T-helper 2 cell treated with Interferon-gamma antibody and Interleukin-4, amounts not matched to agents 5 μg/mL and 100 μg/mL, for 36 hours (primary cell): ENCODE data around the gene GNAT1.

Experiments
- DNase-seq: peaks from one replicate; pipeline ENCODE4 v3.0.0; 2021; ENCODE audit warnings: low spot score
- H3K27ac Mint-ChIP-seq: one replicate; pipeline ENCODE4 v1.8.0; 2021; ENCODE audit warnings: mild to moderate bottlenecking, mixed read lengths
- H3K27me3 Mint-ChIP-seq: one replicate; pipeline ENCODE4 v1.8.0; 2021; ENCODE audit warnings: low read depth, mixed read lengths
- H3K36me3 Mint-ChIP-seq: one replicate; pipeline ENCODE4 v1.8.0; 2021; ENCODE audit warnings: low read depth, mixed read lengths
- H3K4me1 Mint-ChIP-seq: one replicate; pipeline ENCODE4 v1.8.0; 2021; ENCODE audit warnings: low read depth, mixed read lengths
- H3K4me3 Mint-ChIP-seq: one replicate; pipeline ENCODE4 v1.8.0; 2022; ENCODE audit warnings: mild to moderate bottlenecking, moderate library complexity, mixed read lengths
- H3K9me3 Mint-ChIP-seq: one replicate; pipeline ENCODE4 v1.8.0; 2021; ENCODE audit warnings: mixed read lengths

Gene GNAT1

DNA sequence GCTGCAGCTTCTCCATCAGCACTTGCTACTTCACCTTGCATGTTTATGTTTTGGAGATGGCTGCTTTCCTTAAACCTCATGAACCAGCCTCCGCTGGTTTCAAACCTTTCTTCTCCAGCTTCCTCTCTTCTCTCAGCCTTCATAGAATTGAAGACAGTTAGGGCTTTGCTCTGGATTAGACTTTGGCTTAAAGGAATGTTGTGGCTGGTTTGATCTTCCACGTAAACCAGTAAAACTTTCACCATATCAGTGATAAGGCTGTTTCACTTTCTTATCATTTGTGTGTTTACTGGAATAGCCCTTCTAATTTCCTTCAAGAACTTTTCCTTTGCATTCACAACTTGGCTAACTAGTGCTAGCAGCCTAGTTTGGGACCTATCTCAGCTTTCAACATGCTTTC lies 11.7 kb upstream of the GNAT1 start:
- Mint-ChIP-seq H3K9me3 (no peaks in the 10 kb centered on the region), H3K4me1 (no peaks in the 10 kb centered on the region), H3K27ac (no peak overlapping the region), H3K27me3 (no peaks in the 10 kb centered on the region), H3K36me3 (no peaks in the 10 kb centered on the region), H3K4me3 (no peak overlapping the region)
- no peak for DNase-seq

DNA sequence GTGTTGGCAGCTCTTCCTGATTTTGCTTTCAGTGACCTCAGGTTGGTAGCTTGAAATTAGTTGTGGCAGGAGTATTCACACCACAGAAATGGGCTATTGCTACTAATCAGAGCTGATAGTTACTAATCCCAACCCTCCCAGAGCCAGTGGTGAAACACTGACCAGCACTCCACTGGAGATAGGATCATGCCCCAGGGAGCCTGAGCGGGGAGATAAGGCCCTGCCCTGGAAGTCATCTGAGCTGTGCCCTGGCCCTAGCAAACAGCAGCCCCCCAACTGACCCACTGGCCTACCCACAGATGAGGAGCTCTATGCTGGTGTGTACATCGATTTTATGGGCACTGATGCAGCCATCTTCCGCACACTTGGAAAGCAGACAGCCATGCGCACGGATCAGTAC lies 9.4 kb upstream of the GNAT1 start:
- Mint-ChIP-seq H3K4me3 (no peak overlapping the region), H3K4me1 (no peaks in the 10 kb centered on the region), H3K9me3 (no peaks in the 10 kb centered on the region), H3K27ac (no peak overlapping the region), H3K36me3 (no peaks in the 10 kb centered on the region), H3K27me3 (no peaks in the 10 kb centered on the region)
- no peak for DNase-seq

DNA sequence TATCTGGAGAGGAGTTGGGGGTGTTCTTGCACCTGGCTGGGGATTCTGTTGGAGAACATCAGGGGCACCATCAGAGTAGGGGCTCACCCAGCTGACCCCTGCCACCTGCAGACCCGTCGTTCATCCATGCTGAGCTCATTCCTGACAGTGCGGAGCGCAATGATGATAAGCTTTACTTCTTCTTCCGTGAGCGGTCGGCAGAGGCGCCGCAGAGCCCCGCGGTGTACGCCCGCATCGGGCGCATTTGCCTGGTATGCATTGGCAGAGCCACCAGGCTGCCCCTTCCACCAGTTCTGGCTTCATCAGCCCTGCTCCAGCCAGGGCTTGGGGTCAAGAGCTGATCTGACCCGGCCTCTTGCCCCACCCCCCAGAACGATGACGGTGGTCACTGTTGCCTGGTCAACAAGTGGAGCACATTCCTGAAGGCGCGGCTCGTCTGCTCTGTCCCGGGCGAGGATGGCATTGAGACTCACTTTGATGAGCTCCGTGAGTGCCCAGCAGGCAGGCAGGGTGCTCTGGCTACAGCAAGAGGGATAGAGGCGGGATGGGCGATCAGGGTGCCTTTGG lies 8.8 kb upstream of the GNAT1 start:
- no peaks in the 10 kb centered on the region for H3K9me3 Mint-ChIP-seq
- no peak overlapping the region for H3K27ac Mint-ChIP-seq
- H3K36me3 Mint-ChIP-seq: no peaks in the 10 kb centered on the region
- H3K4me1 Mint-ChIP-seq: no peaks in the 10 kb centered on the region
- H3K4me3 Mint-ChIP-seq: no peak overlapping the region
- DNase-seq: no peak
- H3K27me3 Mint-ChIP-seq: no peaks in the 10 kb centered on the region

DNA sequence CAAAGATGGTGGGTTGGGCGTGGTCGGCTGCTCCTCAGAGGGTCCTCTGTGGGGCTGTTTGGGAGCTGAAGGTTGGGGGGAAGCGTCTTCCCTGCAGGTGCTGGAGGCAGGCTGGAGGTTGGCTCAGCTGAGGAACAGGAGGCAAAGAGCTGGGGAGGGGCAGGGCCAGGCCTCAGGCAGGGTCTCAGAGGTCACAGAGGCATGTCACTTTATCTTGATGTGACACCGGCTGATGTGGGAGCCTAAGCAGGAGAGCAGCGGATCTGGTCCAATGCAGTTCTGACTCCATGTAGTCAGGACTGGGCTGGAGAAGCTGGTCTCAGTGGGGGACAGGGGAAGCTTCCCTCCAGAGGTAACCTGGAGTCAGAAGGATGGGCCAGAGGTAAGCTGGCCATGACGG lies 7.7 kb upstream of the GNAT1 start:
- no peak overlapping the region for H3K4me3 Mint-ChIP-seq
- H3K27ac Mint-ChIP-seq: no peak overlapping the region
- H3K27me3 Mint-ChIP-seq: no peaks in the 10 kb centered on the region
- DNase-seq: no peak
- H3K36me3 Mint-ChIP-seq: no peaks in the 10 kb centered on the region
- H3K9me3 Mint-ChIP-seq: no peaks in the 10 kb centered on the region
- no peaks in the 10 kb centered on the region for H3K4me1 Mint-ChIP-seq

DNA sequence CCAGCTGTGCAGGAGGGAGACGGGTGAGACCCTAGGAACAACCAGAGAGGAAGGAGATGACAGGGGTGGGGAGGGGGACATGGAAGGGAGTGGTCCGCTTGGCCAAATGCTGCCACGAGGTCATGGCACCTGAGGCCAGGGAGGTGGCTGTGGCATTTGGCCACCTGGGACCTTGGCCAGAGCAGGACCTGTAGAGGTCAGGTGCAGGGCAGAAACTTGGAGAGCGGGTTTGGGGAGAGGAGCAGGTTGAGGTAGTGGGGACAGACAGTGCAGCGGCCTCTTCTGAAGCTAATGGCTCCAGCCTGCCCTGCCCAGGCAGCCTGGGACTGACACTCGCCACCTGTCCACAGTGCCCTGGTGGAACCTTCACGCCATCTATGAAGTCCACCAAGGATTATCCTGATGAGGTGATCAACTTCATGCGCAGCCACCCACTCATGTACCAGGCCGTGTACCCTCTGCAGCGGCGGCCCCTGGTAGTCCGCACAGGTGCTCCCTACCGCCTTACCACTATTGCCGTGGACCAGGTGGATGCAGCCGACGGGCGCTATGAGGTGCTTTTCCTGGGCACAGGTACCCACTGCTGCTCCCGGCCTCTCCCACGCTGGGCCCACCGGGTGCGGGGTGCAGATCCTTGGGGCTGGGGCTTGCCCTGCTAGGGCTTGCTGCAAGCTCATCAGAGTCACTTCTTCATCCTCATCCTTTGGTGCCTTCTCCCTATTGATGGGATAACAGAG lies 7.0 kb upstream of the GNAT1 start:
- H3K27me3 Mint-ChIP-seq: no peaks in the 10 kb centered on the region

DNA sequence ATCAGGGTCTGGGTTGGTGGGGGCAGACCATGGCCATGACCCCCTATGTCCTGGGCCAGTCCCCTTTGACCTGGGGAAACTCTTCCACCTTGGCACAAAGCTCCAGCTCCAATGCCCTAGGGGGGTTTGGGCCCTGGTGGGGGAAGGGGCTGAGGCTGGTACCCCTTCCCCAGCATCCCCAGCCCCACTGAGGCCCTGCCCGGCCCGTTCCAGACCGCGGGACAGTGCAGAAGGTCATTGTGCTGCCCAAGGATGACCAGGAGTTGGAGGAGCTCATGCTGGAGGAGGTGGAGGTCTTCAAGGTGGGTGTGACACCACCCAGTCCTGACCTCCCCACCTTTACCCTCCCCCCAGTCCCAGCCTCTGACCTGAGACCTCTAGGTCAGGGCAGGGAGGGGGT lies 6.2 kb upstream of the GNAT1 start:
- no peak overlapping the region for H3K27ac Mint-ChIP-seq
- no peaks in the 10 kb centered on the region for H3K27me3 Mint-ChIP-seq
- H3K4me3 Mint-ChIP-seq: no peak overlapping the region
- H3K36me3 Mint-ChIP-seq: no peaks in the 10 kb centered on the region
- no peaks in the 10 kb centered on the region for H3K9me3 Mint-ChIP-seq
- no peak for DNase-seq
- H3K4me1 Mint-ChIP-seq: no peaks in the 10 kb centered on the region

More for the DNA sequence above, 7.0 kb upstream of the GNAT1 start:
- Mint-ChIP-seq H3K9me3 (no peaks in the 10 kb centered on the region), H3K4me3 (no peak overlapping the region), H3K36me3 (no peaks in the 10 kb centered on the region), H3K27ac (no peak overlapping the region), H3K4me1 (no peaks in the 10 kb centered on the region)
- no peak for DNase-seq

DNA sequence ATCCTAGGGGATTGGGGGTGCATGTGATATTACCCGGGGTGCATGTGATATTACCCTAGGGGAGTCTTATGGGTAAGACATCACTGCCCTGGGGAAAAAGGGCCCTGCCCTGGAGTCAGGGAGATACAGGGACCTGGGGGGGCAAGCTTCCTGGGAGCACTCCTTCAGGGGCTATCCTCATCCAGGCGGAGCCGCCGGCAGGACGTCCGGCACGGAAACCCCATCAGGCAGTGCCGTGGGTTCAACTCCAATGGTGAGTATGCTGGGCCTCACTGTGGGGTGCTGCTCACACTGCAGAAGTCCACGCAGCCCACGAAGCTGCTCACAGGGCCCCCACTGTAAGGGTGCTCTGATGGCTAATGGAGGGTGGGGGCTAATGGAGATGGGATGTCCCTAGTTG lies 5.3 kb upstream of the GNAT1 start:
- no peaks in the 10 kb centered on the region for H3K4me1 Mint-ChIP-seq
- H3K4me3 Mint-ChIP-seq: no peak overlapping the region
- H3K36me3 Mint-ChIP-seq: no peaks in the 10 kb centered on the region
- no peaks in the 10 kb centered on the region for H3K27me3 Mint-ChIP-seq
- no peak overlapping the region for H3K27ac Mint-ChIP-seq
- no peak for DNase-seq
- no peaks in the 10 kb centered on the region for H3K9me3 Mint-ChIP-seq

DNA sequence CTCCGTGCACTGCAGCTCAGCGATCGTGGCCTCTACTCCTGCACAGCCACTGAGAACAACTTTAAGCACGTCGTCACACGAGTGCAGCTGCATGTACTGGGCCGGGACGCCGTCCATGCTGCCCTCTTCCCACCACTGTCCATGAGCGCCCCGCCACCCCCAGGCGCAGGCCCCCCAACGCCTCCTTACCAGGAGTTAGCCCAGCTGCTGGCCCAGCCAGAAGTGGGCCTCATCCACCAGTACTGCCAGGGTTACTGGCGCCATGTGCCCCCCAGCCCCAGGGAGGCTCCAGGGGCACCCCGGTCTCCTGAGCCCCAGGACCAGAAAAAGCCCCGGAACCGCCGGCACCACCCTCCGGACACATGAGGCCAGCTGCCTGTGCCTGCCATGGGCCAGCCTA lies 3.7 kb upstream of the GNAT1 start:
- no peak overlapping the region for H3K4me3 Mint-ChIP-seq

DNA sequence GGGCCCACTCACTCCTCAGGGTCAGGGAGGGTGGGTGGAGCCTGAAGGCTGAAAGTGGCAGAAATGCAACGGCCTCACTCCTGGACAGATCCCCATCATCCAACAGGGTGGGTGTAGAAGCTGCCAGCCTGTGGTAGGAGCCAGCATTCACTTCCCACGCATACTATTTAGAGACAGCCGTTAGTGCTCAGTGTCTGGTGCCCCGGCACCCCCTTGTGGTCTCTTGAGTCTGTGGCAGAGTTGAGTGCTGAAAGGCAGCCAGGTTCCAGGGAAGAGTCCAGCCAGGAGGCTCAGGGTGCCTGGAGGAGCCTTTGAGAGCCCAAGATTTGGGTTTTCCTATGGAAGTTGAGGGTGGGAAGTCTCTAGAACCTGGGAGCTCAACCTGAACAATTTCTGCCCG lies 2.1 kb upstream of the GNAT1 start:
- Mint-ChIP-seq H3K27me3 (peaks cover 3% of the 10 kb centered on the region), H3K9me3 (no peaks in the 10 kb centered on the region), H3K36me3 (no peaks in the 10 kb centered on the region), H3K27ac (no peak overlapping the region), H3K4me3 (no peak overlapping the region), H3K4me1 (peaks cover 2% of the 10 kb centered on the region)
- no peak for DNase-seq

More for the DNA sequence above, 3.7 kb upstream of the GNAT1 start:
- Mint-ChIP-seq H3K9me3 (no peaks in the 10 kb centered on the region), H3K4me1 (peaks cover 1% of the 10 kb centered on the region), H3K36me3 (no peaks in the 10 kb centered on the region), H3K27me3 (peaks cover 2% of the 10 kb centered on the region), H3K27ac (no peak overlapping the region)
- DNase-seq: no peak

DNA sequence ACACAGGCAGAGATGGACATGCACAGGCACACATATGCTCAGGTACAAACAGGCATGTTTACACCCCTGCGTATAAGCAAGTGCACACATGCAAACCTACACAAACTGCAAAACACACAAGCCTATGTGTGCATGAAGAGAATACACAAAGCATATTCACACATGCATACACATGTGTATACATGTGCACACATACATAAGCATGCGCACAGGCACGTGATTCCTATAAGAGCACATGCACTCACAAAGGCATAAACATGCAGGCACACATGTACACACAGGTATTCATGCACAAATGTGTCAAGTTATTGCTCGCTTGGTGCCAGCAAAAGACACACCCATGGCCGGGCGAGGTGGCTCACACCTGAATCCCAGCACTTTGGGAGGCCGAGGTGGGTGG lies 1.4 kb upstream of the GNAT1 start:
- peaks cover 9% of the 10 kb centered on the region for H3K27me3 Mint-ChIP-seq
- H3K9me3 Mint-ChIP-seq: no peaks in the 10 kb centered on the region
- peaks cover 7% of the 10 kb centered on the region for H3K4me1 Mint-ChIP-seq
- no peak overlapping the region for H3K4me3 Mint-ChIP-seq
- no peak for DNase-seq
- no peak overlapping the region for H3K27ac Mint-ChIP-seq
- no peaks in the 10 kb centered on the region for H3K36me3 Mint-ChIP-seq

DNA sequence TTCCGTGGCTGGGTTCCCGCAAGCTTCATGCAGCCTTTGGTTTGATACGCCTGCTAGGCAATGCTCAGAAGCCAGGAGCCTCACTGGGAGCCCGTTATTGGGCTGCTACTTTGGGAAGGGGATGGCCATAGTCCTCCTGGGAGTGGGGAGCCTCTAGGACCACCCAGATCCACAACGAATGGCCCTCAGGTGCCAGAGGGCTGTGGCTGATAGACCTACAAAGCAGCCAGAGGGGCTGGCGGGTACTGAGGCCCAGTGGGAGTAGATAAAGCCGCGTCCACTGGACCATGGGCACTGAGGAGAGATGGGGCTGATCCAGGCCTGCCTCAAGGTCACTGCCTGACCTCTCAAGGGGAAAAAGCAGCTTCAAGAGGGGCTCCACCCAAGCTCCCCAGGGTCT lies 714 bp downstream of the GNAT1 start:
- Mint-ChIP-seq H3K27ac (no peak overlapping the region), H3K9me3 (no peaks in the 10 kb centered on the region), H3K4me3 (no peak overlapping the region), H3K36me3 (no peaks in the 10 kb centered on the region), H3K27me3 (peaks cover 16% of the 10 kb centered on the region), H3K4me1 (peaks cover 7% of the 10 kb centered on the region)
- DNase-seq: no peak

DNA sequence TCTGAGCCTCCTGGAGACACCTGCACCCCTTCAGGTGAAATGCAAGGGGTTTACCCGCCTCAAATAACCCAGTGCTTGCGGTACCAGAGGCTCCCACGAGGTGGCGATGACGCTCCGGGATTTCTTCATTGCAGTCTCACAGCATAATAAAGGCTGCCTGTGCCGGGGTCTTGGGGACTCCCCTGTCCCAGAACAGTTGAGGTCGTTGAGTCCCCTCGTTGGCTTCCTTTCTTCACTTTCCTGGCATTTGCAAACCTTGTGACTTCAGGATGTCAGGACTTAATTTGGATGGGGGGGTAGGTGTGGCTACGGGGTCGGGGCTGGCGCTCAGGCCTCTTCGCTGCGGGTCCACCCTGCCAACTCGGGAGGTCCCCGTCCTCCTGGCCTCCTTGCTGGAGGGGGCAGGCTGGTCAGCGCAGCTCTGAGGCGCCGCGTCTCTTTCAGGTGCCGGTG lies 1.3 kb downstream of the GNAT1 start:
- Mint-ChIP-seq H3K4me3 (no peak overlapping the region), H3K27ac (peak overlapping the region; percentile 49), H3K36me3 (no peaks in the 10 kb centered on the region), H3K27me3 (peaks cover 20% of the 10 kb centered on the region), H3K9me3 (no peaks in the 10 kb centered on the region), H3K4me1 (peaks cover 7% of the 10 kb centered on the region)
- DNase-seq: peak; percentile 66

DNA sequence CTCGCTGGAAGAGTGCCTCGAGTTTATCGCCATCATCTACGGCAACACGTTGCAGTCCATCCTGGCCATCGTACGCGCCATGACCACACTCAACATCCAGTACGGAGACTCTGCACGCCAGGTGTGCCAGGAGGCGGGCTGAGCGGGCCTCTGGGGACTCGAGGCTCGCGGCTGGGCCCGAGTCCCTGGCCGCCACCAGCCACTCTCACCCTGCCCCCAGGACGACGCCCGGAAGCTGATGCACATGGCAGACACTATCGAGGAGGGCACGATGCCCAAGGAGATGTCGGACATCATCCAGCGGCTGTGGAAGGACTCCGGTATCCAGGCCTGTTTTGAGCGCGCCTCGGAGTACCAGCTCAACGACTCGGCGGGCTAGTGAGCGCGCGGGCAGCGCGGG lies 1.9 kb downstream of the GNAT1 start:
- no peak for DNase-seq
- Mint-ChIP-seq H3K4me3 (no peak overlapping the region), H3K36me3 (no peaks in the 10 kb centered on the region), H3K27me3 (peaks cover 20% of the 10 kb centered on the region), H3K4me1 (peaks cover 7% of the 10 kb centered on the region), H3K9me3 (no peaks in the 10 kb centered on the region), H3K27ac (no peak overlapping the region)

DNA sequence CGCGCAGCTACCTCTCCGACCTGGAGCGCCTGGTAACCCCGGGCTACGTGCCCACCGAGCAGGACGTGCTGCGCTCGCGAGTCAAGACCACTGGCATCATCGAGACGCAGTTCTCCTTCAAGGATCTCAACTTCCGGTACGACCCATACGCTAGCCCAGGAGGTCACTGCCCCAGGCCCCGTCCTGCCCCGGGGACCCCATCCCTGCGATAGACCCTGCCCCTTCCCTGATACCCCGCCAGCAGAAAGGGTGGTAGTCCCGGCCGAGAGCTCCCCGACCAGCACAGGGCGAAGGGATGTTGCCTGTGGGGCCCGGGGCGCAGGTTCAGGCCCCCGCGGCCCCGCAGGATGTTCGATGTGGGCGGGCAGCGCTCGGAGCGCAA lies 2.3 kb downstream of the GNAT1 start:
- Mint-ChIP-seq H3K4me3 (no peak overlapping the region), H3K9me3 (no peaks in the 10 kb centered on the region), H3K27me3 (peaks cover 20% of the 10 kb centered on the region), H3K4me1 (peaks cover 7% of the 10 kb centered on the region), H3K27ac (no peak overlapping the region), H3K36me3 (no peaks in the 10 kb centered on the region)
- DNase-seq: no peak
